Stimulated activated CD4-positive, alpha-beta T cell treated with anti-CD3 and anti-CD28 coated beads, TNF-alpha, amount 100 ng/mL, for 4 hours (primary cell): ENCODE measurements around the gene RGS19.

Experiments
- DNase-seq, 3 experiments: peaks; one replicate each; pipeline ENCODE4 v3.0.0-alpha.2; 2020; ENCODE audit warnings: low read depth in 3 of 3

Gene RGS19

GRCh38 chr20:64077541-64077875 lies 1.8 kb downstream of the RGS19 start:
- no peak for DNase-seq

GRCh38 chr20:64077094-64077493 lies 2.2 kb downstream of the RGS19 start:
- no peak for DNase-seq

- DNase-seq = no peak
Measured at GRCh38 chr20:64076061-64076997, 3.0 kb downstream of the RGS19 start.

GRCh38 chr20:64075556-64075955 lies 3.8 kb downstream of the RGS19 start:
- DNase-seq = no peak

GRCh38 chr20:64074963-64075362 lies 4.4 kb downstream of the RGS19 start:
- DNase-seq = no peak

- no peak for DNase-seq
Measured at GRCh38 chr20:64074184-64074789, 5.0 kb downstream of the RGS19 start.

- DNase-seq = no peak
Measured at GRCh38 chr20:64073476-64074183, 5.7 kb downstream of the RGS19 start.

- DNase-seq = no peak
Measured at GRCh38 chr20:64072498-64073063, 6.7 kb downstream of the RGS19 start.

GRCh38 chr20:64071341-64072332 lies 7.7 kb downstream of the RGS19 start:
- DNase-seq = no peak

GRCh38 chr20:64070244-64070993 lies 8.9 kb downstream of the RGS19 start:
- no peak for DNase-seq

GRCh38 chr20:64069614-64070243 lies 9.6 kb downstream of the RGS19 start:
- DNase-seq = no peak

- DNase-seq = no peak
Measured at GRCh38 chr20:64069209-64069613, 10.1 kb downstream of the RGS19 start.

GRCh38 chr20:64068386-64069208 lies 10.7 kb downstream of the RGS19 start:
- no peak for DNase-seq

- no peak for DNase-seq
Measured at GRCh38 chr20:64067733-64068307, 11.5 kb downstream of the RGS19 start.

GRCh38 chr20:64067005-64067632 lies 12.2 kb downstream of the RGS19 start:
- no peak for DNase-seq

- DNase-seq = no peak
Measured at GRCh38 chr20:64065974-64066343, 13.4 kb downstream of the RGS19 start.

- DNase-seq = no peak
Measured at GRCh38 chr20:64065062-64065973, 14.0 kb downstream of the RGS19 start.
